Left renal cortex interstitium (tissue), 4 donors: Measurements from ENCODE around the gene MAOB. TPM values are rescaled to one million over a fixed set of nuclear protein-coding genes. Genes with fewer than 3 reads are reported as not detected.

Source experiments
- DNase-seq, 4 donors: peaks; one replicate each; pipeline ENCODE4 v3.0.0-alpha.2; 2013; ENCODE audit warnings: low read depth in 4 of 4, low spot score in 2 of 4, missing footprints in 1 of 4
- polyA plus RNA-seq, 4 donors: library from polyadenylated mRNA; unstranded; fragments of 120-200 nt; gene quantifications; one replicate each; pipeline ENCODE4 v1.2.1, GENCODE V29; 2013; ENCODE audit not compliant: insufficient read length in 4 of 4

Gene MAOB
- polyA plus RNA-seq, 4 donors, result 42.2 to 55.2 (median 45.9) TPM

DNA sequence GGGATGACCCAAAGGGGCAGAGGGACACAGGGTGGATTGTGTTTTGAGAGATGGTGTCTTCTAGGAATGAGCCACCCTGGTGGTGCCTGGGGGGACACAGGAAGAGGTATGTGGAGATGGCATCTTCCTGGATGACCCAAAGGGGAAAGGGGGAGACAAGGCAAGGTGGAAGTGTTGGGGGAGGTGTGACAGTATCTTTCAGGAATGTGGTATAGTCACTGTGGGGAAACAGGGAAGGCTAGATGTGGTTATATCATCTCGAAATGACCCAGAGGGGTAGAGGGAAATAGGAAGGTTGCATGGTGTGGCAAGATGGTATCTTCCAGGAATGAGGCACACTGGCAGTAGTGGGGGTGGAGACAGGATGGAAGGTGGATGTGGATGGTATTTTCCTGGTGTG is 163.3 kb downstream of the MAOB start:
- no peak for DNase-seq

DNA sequence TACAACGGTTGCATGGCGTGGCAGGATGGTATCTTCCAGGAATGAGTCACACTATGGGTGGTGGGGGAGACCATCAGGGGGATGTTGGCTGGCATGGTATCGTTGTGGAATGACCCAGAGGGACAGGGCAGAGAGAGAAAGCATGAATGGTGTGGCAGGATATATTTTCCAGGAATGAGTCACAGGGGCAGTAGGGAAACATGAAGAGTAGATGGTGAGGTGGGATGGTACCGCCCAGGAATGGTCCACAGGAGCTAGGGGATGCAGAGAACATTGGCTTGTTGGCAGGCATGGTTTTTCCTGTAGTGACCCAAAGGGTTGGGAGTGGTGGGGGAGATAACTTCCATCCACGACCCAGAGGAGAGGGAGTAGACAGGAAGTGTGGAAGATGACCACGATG is 163.7 kb downstream of the MAOB start:
- no peak for DNase-seq

DNA sequence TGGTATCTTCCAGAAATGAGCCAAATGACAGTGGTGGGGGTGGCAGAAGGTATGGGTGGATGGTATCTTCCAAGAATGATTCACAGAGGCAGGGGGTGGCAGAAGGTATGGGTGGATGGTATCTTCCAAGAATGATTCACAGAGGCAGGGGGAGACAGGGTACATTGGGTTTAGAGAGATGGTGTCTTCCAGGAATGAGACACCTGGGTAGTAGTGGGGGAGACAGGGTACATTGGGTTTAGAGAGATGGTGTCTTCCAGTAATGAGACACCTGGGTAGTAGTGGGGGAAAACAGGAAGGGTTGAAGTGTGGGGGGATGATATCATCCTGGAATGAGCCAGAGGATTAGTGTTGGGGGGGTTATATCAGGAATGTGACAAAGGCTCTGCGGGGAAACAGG is 164.2 kb downstream of the MAOB start:
- DNase-seq, result no peak

- no peak for DNase-seq
These were observed 165.1 kb downstream of the MAOB start for GRCh38 chrX:43717161-43717560.

DNA sequence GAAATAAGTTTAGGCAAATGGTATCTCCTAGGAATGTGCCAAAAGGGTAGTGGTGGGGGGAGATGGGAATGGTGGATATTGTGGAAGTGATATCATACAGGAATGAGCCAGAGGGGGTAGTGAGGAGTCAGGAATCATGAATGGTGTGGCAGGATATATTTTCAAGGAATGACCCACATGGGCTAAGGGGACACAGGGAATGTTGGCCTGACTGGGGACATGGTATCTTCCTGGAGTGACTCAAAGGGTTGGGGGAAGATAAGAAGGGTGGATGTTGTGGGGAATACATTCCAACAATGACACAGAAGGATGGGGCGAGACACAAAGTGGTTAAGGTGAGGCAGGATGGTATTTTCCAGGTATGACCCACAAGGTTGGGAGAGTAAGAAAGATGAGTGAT is 165.6 kb downstream of the MAOB start:
- DNase-seq, result no peak

Other genes with a start within 250 kb of the MAOB start
- 10 to 100 TPM; 15.4 to 28.1 (median 18.2) TPM for gene MAOA, start 226.2 kb downstream of the MAOB start, polyA plus RNA-seq
- 1 to 10 TPM; 1.4 to 4.9 (median 2.8) TPM for gene NDP, start 90.9 kb upstream of the MAOB start, polyA plus RNA-seq